Astrocyte (in vitro differentiated cells and primary cell): ENCODE data around the gene ZNF592. TPM values are rescaled to one million over a fixed set of nuclear protein-coding genes. Genes with fewer than 3 reads are reported as not detected.

ENCODE experiments used
- DNase-seq: peaks from one replicate; pipeline ENCODE4 v3.0.0-alpha.2; 2010; ENCODE audit warnings: low read depth
- FAIRE-seq: peaks from 2 replicates; lab custom pipeline; 2011; peaks lifted over from hg19 to GRCh38; lab: Jason Lieb, UNC
- H2AFZ ChIP-seq: 2 replicates; pipeline ENCODE4 v1.6.0; 2012; ENCODE audit warnings: low read depth, low read length, inconsistent platforms
- H3K27ac ChIP-seq: 2 replicates; pipeline ENCODE4 v1.5.1; 2011; ENCODE audit warnings: low read depth, low read length, inconsistent platforms
- H3K27me3 ChIP-seq: 2 replicates; pipeline ENCODE4 v1.6.0; 2011; ENCODE audit warnings: low read length, inconsistent platforms; ENCODE audit not compliant: insufficient read depth
- H3K36me3 ChIP-seq: 2 replicates; pipeline ENCODE4 v1.5.1; 2011; ENCODE audit warnings: low read length, inconsistent platforms; ENCODE audit not compliant: insufficient read depth
- H3K4me1 ChIP-seq: 2 replicates; pipeline ENCODE4 v1.5.1; 2011; ENCODE audit warnings: low read length, inconsistent platforms; ENCODE audit not compliant: insufficient read depth
- H3K4me2 ChIP-seq: 2 replicates; pipeline ENCODE4 v1.6.0; 2012; ENCODE audit warnings: low read length, inconsistent platforms
- H3K4me3 ChIP-seq: 2 replicates; pipeline ENCODE4 v1.5.1; 2011; ENCODE audit warnings: low read depth, mild to moderate bottlenecking, low read length, inconsistent platforms; ENCODE audit not compliant: insufficient read depth
- H3K79me2 ChIP-seq: 2 replicates; pipeline ENCODE4 v1.6.0; 2012; ENCODE audit warnings: mild to moderate bottlenecking, low read length, inconsistent platforms; ENCODE audit not compliant: insufficient read depth
- H3K9ac ChIP-seq: 2 replicates; pipeline ENCODE4 v1.6.0; 2012; ENCODE audit warnings: mild to moderate bottlenecking, low read length, inconsistent platforms
- H3K9me3 ChIP-seq: 2 replicates; pipeline ENCODE4 v1.5.1; 2012; ENCODE audit warnings: low read depth, mild to moderate bottlenecking, low read length, inconsistent platforms; ENCODE audit not compliant: insufficient read depth
- H4K20me1 ChIP-seq: 2 replicates; pipeline ENCODE4 v1.6.0; 2012; ENCODE audit warnings: low read length, inconsistent platforms; ENCODE audit not compliant: insufficient read depth
- H3K27ac Mint-ChIP-seq: one replicate; pipeline ENCODE4 v1.8.0; 2021; ENCODE audit warnings: mild to moderate bottlenecking, mixed read lengths; ENCODE audit not compliant: unreplicated experiment
- H3K27me3 Mint-ChIP-seq: one replicate; pipeline ENCODE4 v1.8.0; 2021; ENCODE audit warnings: low read depth, mixed read lengths; ENCODE audit not compliant: unreplicated experiment
- H3K36me3 Mint-ChIP-seq: one replicate; pipeline ENCODE4 v1.8.0; 2021; ENCODE audit warnings: low read depth, mixed read lengths; ENCODE audit not compliant: unreplicated experiment
- H3K4me1 Mint-ChIP-seq: one replicate; pipeline ENCODE4 v1.8.0; 2021; ENCODE audit warnings: low read depth, mixed read lengths; ENCODE audit not compliant: unreplicated experiment
- H3K4me3 Mint-ChIP-seq: one replicate; pipeline ENCODE4 v1.8.0; 2021; ENCODE audit warnings: mild to moderate bottlenecking, moderate library complexity, mixed read lengths; ENCODE audit not compliant: unreplicated experiment
- H3K9me3 Mint-ChIP-seq: one replicate; pipeline ENCODE4 v1.8.0; 2021; ENCODE audit warnings: mild to moderate bottlenecking, mixed read lengths; ENCODE audit not compliant: unreplicated experiment
- CTCF ChIP-seq: IDR thresholded peaks from 2 replicates; pipeline ENCODE4 v1.5.1; 2011; ENCODE audit warnings: low read depth, mild to moderate bottlenecking, inconsistent platforms, low read length, moderate library complexity; ENCODE audit not compliant: insufficient read depth
- EZH2 ChIP-seq: IDR thresholded peaks from 2 replicates; pipeline ENCODE4 v1.6.1; 2012; ENCODE audit warnings: mild to moderate bottlenecking, low read length, inconsistent platforms; ENCODE audit not compliant: insufficient read depth
- total RNA-seq: library from RNA; stranded (reverse); gene quantifications from 2 replicates; pipeline ENCODE4 v1.2.1, GENCODE V29; 2021

Gene ZNF592
- total RNA-seq, 1 donor from 2014 or later = 25.1 TPM

- Mint-ChIP-seq H3K4me1 (peaks cover 5% of the 10 kb centered on the region), H3K27ac (no peak overlapping the region), H3K36me3 (peaks cover 31% of the 10 kb centered on the region), H3K27me3 (no peaks in the 10 kb centered on the region), H3K4me3 (no peak overlapping the region), H3K9me3 (no peaks in the 10 kb centered on the region)
- Histone ChIP-seq H4K20me1 (peaks cover 56% of the 10 kb centered on the region), H3K36me3 (peaks cover 19% of the 10 kb centered on the region), H3K4me3 (no peak overlapping the region), H3K27me3 (no peaks in the 10 kb centered on the region), H3K27ac (no peak overlapping the region), H3K79me2 (peaks cover 73% of the 10 kb centered on the region), H3K4me2 (no peak overlapping the region), H2AFZ (no peak overlapping the region), H3K9me3 (no peaks in the 10 kb centered on the region), H3K9ac (no peak overlapping the region), H3K4me1 (no peaks in the 10 kb centered on the region)
- TF ChIP-seq CTCF (no peak), EZH2 (no peak)
- DNase-seq = no peak
- no peak for FAIRE-seq
Observed at GRCh38 chr15:84780492-84780891, 32.1 kb downstream of the ZNF592 start.

DNA sequence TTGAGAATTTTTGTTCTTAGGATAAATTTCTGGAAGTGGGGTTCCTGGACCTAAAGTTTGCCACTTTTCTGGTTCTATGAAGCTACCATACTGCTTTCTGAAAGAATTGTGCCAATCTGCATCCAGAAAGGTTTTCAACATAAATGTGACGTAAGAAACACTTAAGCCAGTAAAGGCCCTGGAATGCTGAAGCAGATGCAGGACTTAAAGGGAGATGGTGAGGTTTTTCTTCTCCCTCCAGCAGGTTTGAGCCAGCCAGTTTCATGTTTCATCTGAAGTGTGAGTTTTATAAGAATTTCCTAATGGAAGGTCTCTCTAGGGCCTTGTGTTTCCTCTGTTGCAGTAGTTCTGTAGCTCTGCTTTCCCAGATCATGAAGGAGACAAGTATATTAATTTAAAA lies 33.1 kb downstream of the ZNF592 start:
- Histone ChIP-seq H3K27ac (no peak overlapping the region), H2AFZ (no peak overlapping the region), H3K9ac (no peak overlapping the region), H4K20me1 (peaks cover 60% of the 10 kb centered on the region), H3K36me3 (peaks cover 19% of the 10 kb centered on the region), H3K27me3 (no peaks in the 10 kb centered on the region), H3K4me1 (no peaks in the 10 kb centered on the region), H3K4me2 (no peak overlapping the region), H3K9me3 (no peaks in the 10 kb centered on the region), H3K79me2 (peaks cover 73% of the 10 kb centered on the region), H3K4me3 (no peak overlapping the region)
- peaks cover 33% of the 10 kb centered on the region for H3K36me3 Mint-ChIP-seq
- H3K27ac Mint-ChIP-seq = no peak overlapping the region
- H3K4me1 Mint-ChIP-seq = peaks cover 2% of the 10 kb centered on the region
- FAIRE-seq (no peak), DNase-seq (no peak)
- no peak overlapping the region for H3K4me3 Mint-ChIP-seq
- H3K27me3 Mint-ChIP-seq = no peaks in the 10 kb centered on the region
- no peaks in the 10 kb centered on the region for H3K9me3 Mint-ChIP-seq
- TF ChIP-seq EZH2 (no peak), CTCF (no peak)

DNA sequence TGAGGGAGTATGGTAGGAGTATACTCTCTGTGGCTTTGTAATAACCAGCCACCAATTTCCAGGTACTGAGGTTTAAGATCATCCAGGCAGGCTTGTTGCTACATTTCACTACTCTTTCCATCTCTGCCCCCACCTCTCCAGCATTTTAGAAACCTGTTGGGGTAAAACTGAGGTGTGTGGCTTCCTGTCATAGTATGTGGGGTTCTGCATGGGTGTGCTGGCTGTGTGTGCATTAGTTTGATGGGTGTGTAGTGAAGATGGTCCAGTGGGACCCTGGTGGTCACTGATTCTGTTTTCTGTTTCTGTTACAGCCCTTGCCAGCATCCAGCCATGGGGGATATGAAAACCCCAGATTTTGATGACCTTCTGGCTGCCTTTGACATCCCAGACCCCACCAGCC lies 34.0 kb downstream of the ZNF592 start:
- H3K27me3 Mint-ChIP-seq = no peaks in the 10 kb centered on the region
- no peak overlapping the region for H3K4me2 ChIP-seq
- FAIRE-seq (no peak), DNase-seq (no peak)
- no peak overlapping the region for H3K27ac Mint-ChIP-seq
- H3K4me1 Mint-ChIP-seq = peaks cover 2% of the 10 kb centered on the region
- H3K36me3 ChIP-seq = peaks cover 20% of the 10 kb centered on the region
- H2AFZ ChIP-seq = no peak overlapping the region
- H3K36me3 Mint-ChIP-seq = peaks cover 34% of the 10 kb centered on the region
- no peak overlapping the region for H3K27ac ChIP-seq
- no peak overlapping the region for H3K4me3 Mint-ChIP-seq
- no peak overlapping the region for H3K4me3 ChIP-seq
- no peak overlapping the region for H3K9ac ChIP-seq
- no peaks in the 10 kb centered on the region for H3K9me3 Mint-ChIP-seq
- H4K20me1 ChIP-seq = peaks cover 67% of the 10 kb centered on the region
- peaks cover 77% of the 10 kb centered on the region for H3K79me2 ChIP-seq
- no peaks in the 10 kb centered on the region for H3K27me3 ChIP-seq
- no peaks in the 10 kb centered on the region for H3K9me3 ChIP-seq
- H3K4me1 ChIP-seq = no peaks in the 10 kb centered on the region
- TF ChIP-seq CTCF (no peak), EZH2 (no peak)
